Activated naive CD4-positive, alpha-beta T cell treated with anti-CD3 and anti-CD28 coated beads, Interleukin-2, amount 10 ng/mL, durations not matched to agents 5 hours and 36 hours (primary cell): ENCODE measurements around the gene PLS3. TPM values are rescaled to one million over a fixed set of nuclear protein-coding genes. Genes with fewer than 3 reads are reported as not detected.

ENCODE experiments used
- total RNA-seq, 2 experiments: library from RNA; stranded (reverse); gene quantifications; one replicate each; pipeline ENCODE4 v1.2.3, GENCODE V29; 2021

Gene PLS3, protein sequence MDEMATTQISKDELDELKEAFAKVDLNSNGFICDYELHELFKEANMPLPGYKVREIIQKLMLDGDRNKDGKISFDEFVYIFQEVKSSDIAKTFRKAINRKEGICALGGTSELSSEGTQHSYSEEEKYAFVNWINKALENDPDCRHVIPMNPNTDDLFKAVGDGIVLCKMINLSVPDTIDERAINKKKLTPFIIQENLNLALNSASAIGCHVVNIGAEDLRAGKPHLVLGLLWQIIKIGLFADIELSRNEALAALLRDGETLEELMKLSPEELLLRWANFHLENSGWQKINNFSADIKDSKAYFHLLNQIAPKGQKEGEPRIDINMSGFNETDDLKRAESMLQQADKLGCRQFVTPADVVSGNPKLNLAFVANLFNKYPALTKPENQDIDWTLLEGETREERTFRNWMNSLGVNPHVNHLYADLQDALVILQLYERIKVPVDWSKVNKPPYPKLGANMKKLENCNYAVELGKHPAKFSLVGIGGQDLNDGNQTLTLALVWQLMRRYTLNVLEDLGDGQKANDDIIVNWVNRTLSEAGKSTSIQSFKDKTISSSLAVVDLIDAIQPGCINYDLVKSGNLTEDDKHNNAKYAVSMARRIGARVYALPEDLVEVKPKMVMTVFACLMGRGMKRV
- under 1 TPM; 0.33 to 0.41 TPM for total RNA-seq

GRCh38 chrX:115560978-115561604, at the start of gene PLS3:
PLS3 (plus strand) TSS chrX:115561174; CDS start chrX:115610251, 49,077 bp downstream.

